Lung microvascular endothelial cell (primary cell): Measurements from ENCODE around the gene DACH1. TPM values are rescaled to one million over a fixed set of nuclear protein-coding genes. Genes with fewer than 3 reads are reported as not detected.

ENCODE experiments used
- DNase-seq, 2 donors: peaks; one replicate each; pipeline versions ENCODE4 v3.0.0 to v3.0.0-alpha.2; 2010; ENCODE audit warnings: low read depth in 2 of 2
- total RNA-seq: library from RNA; depleted of rRNA; stranded (reverse); fragments of >200 nt; gene quantifications from 2 replicates; pipeline ENCODE4 v1.2.1, GENCODE V29; 2014

The DACH1 gene
- total RNA-seq, 1 donor from 2014 or later: 0.20 TPM

DNA sequence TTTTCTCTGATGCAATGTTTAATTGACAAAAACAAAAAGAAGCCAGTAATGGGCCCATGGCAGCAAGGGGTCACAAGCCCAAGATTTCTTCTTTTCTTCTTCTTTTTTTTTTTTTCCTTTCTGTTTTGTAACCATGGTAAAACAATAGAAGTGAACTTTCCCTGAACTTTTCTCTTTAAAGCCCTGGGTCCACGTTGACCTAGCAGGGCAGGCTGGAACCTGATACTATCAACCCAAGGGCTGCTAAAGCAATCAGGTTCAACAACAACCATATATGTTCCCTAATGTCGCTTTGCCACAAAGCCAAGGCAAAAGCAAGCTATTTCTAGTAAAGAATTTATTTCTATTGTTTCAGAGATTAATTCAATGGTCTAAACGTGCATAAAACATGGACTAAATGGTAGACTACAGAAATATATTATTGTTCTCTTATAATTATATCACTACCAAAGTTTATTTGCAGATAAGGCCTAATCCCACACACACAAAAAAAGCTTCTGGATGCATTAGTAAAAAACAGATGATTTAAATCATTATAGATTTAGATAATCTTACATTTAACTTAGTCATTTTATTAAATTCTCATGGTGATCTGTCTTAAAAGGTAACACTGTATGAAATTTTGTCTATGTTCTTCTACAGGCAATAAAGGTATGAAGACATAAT, 153.9 kb downstream of the DACH1 start:
- DNase-seq: peak in 1 of 2 donors; percentile 36

DNA sequence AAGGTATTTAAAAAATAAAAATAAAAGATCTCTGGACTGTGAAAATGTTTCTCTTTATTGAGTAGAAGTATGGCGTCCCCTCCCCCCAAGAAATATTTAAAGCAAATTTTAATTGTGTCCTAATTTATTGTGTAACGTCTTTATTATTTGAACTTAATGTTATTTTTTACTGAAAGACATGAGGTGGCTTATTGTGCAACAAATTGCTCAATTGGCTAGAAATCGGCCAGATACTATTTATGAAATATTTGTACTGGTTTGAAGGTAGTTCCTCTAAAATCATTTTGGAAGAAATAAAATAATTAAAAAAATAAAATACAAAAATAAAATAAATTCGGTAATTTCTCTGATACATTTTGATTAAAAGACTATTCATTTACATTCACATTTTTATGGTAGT, 162.3 kb downstream of the DACH1 start:
- DNase-seq: no peak

DNA sequence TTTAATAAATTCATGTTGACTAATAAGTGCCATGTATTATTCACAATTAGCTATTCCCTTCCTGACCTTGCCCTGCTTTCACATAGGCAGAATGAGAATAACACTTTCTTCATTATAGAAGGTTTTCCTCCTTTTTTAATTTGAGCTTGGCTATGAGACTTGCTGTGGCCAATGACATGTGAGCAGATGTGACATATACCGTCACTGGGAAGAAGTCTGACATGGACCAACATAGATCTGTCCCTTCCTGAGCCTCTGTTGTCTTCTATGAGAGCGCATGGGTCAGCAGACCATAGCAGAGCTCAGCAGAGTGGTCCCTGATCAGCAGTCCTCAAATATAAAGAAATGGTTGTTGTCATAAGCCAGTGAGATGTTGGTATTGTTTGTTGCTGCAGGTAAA, 163.9 kb downstream of the DACH1 start:
- no peak for DNase-seq

DNA sequence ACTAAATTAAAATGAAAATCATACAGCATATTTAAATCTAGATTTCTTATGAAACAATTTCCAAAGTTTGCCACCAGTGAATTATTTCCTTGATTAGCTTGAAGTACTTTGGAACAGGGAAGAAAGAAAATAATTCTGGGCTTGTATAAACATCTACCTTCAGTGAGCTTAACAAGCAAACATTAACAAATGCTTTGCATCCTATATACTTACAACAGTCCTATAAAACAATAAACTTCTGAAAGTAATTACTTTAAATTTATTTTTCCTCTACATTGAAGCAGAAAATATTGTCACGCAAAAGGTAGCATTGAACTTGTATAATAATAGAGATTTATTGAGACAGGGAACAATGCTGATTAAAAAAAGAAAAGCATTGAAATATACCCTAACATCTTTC, 164.8 kb downstream of the DACH1 start:
- DNase-seq: no peak

DNA sequence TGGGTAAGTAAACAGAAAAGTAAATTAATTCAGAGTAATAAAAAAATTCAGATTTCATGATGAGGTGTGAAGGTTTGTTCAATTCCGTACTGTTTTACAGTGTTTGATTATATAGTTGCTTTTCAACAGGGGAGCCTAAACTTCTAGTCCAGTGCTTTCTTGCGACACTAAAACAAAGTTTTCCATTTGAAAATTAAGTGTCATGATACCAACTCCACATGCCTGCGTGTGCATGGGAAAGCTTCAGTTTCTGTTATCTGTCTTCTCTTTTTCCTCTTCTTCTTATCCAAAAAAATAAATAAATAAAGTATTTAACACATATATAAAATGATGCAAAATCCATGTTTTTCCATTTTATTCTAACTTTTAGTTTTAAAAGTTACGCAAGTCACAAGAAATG, 165.3 kb downstream of the DACH1 start:
- no peak for DNase-seq

DNA sequence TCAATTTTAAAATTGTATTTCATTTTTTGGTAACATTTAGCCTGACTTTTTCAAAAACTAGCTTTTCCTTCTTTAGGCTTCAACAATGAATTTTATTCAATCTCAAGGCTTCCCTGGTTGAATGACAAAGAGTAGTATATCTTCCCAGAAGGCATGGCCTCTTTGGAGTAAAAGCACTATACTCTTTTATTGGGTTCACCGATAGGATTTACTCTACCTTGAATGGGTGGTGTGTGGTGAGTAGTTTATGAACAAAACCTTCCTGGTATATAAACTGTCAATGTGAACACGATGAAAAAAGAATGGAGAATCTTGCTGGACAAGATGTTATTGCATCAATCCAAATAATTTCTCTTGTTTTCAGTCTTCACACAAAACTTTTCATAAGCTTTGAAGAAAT, 167.7 kb downstream of the DACH1 start:
- DNase-seq: no peak

DNA sequence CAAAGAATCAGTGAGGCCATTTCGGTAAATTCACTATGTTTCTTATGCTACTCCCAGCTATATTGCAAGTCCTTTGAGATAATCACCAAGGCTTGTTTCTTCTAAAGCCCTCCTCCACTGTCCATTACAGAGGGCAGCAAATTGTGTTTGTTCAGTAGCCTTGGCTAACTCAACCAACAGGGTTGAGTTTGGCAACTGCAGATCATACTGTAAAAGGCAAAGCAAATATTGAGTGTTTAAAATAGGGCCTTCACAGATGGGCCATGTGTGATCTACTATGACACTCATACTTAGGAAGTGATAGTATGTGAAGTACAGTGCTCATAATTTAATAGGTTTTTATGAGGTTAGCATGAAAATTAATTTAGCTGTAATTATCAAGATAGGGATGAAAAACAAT, 171.3 kb downstream of the DACH1 start:
- no peak for DNase-seq

DNA sequence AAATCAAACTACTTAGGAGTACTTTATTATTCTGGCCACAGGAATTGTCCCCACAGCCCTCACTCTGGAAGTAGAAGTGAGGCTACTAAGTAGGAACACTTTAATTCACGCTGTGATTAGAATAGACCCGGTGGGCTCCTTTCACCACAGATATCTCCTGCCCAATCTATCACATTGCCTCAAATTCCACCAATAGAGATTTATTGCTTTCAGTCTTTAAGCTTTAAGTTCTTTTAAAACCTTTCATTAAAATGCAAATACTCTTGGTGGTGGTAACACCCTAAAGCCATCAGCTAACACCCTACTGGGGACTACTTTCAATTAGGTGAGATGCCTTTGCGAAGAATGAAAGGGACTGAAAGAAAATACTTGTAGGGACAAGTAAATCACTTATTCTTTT, 181.9 kb downstream of the DACH1 start:
- no peak for DNase-seq

DNA sequence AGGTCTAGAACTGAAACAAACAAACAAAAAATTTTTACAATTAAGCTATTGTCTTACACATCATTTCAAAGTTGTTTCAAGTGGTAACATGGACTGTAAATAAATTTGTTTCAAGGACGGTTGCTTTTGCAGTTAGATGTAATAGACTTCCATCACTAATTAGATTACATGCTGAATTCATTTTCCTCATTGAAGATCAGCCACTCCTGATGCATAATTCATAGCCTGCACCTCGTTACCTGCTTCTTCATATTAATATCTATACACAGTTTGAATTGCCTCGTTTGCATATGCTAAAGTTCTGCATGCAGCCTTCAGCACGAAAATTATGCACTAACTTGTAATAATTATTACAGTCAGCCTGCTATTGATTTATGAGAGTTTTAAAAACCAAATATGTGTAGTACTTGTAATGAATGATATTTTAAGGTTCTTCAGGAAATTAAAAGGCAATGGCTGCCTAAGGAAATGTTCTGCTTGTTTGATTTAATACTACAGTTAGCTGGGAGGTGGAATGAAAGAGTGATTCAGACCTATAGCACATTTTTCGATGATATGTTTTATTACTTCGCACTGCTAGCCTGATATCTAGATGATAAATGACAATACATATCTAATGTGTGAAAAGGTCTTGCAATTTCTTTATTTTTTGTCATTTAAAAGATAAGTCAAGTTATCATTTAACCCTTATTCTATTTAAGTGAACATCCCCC, 184.9 kb downstream of the DACH1 start:
- no peak for DNase-seq

DNA sequence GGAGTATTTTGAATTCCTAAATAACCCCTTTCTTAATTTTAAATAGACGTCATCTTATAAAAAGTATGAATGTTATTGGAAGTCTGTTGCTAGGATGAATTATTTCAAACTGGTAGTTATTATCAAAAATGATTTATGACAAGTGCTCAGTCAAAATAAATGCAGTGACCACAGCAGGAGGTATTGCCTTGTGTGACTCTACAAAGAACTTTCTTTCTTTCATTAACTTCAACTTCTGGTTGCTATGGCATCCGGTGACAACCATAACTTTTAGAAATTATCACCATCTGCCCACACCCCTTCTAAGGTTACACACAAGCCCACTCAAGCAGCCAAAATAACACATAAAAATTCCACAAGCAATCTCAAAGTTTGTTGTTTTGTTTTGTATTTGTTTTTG, 189.9 kb downstream of the DACH1 start:
- DNase-seq: no peak

DNA sequence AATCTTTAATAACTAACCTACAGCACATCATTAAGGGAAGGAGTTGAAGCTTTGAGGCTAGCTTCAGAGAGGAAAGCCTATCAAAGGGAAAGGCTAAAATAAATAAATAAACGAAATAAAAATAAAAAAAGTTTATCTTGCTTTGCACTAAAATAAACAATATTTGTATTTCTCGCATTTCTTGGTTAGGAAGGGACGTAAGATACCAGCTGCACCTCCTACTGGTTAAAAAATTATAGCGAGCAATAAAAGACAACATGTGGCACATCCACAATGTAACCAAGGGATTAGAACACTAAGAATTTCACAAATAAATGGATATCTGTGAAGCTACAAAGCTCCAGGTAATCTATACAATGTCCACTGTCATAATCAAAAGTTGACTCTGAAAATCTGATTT, 194.5 kb downstream of the DACH1 start:
- DNase-seq: peak in 1 of 2 donors; percentile 46

DNA sequence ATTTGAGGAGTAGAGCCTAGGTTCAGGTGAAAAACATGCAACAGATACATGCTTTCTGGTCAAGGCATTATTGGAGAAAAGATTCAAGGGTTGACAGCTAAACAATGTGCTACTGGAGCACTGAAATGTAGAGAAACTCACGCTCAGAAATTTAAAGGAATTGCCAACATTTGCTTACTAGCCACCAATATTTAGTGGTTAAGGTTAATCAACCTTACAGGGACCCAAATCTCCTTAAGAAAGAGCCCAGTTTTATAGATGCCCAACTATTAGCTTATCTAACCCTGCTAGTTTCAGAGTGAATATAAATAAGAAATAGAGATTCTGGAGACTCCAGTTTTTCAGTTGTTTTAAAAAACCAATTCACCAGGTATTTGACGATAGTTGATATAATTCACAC, 203.6 kb downstream of the DACH1 start:
- DNase-seq: no peak

DNA sequence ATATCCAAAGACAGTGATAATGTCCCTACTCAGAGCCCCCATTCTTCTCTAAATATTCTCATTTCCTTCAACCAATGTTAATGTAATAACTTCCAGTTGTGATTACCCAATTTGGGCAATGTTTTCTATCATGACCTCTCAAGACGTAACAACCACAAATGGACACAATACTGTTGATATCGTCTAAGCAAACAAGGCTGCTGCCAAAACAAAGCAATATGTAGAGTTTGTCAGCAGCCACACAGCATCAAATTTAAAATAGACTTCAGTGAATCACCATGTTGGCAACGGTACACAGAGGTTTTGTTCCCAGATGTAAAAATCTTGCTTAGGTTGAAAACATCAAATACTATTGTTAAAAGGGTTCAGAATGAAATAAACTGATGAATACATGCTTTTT, 205.1 kb downstream of the DACH1 start:
- peak in 1 of 2 donors; percentile 86 for DNase-seq

DNA sequence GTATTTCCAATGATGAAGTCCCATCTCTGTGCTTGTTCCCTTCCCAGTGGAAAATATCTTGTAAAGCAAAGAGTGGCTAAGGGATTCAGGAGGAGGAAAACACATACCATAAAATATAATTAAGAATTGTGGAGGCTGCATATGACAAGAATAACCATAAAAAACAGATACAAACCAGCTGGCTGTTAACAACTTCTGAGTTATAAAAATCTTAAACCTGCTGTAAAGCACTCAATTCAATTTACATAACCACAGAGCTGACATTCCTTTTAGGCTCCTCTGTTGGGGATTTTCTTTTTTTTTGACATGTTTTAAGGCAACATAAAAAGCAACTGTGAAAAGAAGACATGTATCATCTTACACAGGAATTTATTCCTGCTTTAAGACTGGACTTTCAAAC, 207.6 kb downstream of the DACH1 start:
- DNase-seq: no peak

DNA sequence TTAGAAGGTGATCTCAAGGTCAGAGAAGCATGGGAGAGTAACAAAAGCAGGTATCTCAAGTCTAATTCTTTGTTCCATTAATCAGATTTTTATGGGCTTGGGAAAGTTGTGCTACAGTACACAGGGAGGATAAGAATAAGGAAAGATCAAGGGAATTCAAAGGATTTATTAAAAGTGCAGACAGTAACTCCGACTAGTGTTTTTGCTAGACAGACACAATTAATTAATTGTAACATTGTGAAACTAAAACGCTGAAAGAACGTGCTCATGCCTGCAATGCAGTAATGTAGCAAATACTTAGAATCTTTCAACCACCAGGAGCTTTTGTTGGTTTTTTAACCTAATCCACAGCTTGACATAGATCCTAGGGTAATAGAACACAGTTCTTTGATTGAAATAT, 221.5 kb downstream of the DACH1 start:
- no peak for DNase-seq

DNA sequence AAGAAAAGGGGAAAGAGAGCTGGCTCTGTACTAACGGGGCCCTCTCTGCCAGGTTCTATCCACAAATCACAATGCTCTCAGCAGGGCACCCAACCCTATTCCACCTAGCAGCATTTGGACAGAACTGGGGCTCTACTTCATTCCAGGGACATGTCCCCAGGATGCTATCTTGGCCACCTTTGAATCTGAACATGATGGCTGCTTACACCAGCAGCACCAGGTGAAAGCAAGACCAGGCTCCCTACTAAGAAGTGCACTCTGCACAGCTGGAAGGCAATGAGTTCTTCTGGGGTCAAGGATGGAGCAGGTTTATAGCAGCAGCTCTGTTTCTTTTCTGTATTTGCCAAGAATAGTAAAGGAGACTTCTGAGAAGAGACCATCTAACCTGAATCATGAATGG, 222.4 kb downstream of the DACH1 start:
- DNase-seq: no peak

DNA sequence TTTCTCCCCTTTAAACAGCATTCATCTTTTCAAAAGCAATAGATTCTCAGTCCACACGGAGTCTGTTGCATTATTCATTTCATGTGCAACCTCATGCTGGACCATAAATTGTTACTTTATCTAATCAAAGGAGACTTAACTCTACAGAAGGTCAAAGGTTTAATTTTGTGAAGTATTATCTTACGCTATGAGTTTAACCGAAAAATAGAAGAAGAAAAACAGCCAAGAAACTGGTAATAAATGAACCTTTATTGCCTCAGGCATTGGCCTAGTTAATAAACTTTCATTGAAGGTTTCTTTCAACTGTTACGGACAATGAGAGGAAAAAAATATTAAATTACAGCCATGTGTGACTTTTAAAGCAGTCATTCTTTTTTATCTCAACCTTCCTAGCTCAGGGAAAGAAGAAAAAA, 223.6 kb downstream of the DACH1 start:
- DNase-seq: no peak

DNA sequence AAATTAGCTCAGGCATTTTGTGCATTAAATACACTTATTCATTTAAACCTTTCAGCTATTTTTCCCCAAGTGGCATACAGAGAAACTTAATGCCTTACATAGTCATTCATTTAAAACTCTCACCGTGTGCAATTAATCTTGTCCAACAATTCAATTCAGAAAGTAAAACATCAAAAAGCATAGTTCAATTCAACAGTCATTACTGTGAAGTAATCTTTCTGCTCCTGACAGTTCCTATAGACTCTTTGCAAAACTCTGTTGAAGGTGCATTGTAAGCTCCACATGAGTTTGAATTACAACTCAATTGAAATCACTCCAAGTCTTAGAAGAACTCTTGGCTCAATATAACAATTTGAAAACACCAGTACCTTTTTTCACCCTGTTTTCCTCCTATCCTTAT, 228.3 kb downstream of the DACH1 start:
- no peak for DNase-seq

DNA sequence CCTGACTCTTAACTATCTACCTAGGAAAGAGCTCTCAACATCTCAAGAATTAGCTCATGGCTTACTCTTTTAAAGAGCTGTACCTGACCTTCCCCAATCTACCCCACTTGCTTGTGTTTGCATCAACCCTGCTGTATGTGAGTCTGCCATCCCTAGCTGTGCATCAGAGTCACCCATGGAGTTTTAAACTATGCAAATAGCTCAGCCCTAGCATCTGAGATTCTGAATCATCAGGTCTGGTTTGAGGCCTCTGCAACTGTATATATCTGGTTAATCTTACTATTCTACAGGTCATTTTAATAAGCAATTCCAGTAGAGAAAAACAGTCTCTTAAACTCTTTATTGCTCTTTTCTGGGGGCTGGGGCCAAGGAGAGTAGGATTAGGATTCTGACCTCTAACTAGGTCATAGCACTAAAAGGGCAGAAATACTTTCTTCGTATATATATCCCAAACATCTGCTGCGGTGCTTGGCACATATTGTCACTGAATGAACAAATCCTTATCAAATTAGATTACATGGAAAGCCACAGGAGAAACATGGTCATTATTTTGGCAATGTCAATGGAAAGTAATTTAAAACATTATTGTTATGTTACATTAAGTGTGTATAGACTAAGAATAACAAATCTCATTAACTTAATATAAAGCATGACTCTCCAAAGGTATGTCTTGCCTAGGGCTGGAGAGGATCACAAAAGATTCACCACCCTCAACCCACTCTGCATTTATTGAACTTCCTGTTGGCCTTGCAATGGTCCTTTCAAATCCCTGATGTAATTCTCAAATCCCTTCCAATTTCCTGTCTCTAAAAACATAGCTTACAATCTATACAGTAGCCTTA, 232.2 kb downstream of the DACH1 start:
- DNase-seq: no peak

DNA sequence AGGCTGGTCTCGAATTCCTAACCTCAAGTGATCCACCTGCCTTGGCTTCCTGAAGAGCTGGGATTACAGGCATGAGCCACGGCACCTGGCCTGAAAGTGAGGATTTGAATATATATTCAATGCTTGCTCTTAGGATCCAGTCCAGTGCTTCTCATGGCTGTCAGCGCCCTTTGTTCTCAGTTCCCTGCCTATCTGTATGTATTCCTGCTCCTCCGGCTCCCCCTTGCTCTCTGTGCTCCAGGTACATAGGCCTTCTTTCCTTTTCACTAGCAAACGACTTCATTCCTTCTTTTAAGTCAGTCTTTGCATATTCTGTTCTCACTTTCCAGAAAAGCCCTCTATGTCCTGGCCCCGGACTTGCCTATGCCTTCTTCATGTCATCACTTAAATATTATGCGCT, 232.8 kb downstream of the DACH1 start:
- DNase-seq: no peak

DNA sequence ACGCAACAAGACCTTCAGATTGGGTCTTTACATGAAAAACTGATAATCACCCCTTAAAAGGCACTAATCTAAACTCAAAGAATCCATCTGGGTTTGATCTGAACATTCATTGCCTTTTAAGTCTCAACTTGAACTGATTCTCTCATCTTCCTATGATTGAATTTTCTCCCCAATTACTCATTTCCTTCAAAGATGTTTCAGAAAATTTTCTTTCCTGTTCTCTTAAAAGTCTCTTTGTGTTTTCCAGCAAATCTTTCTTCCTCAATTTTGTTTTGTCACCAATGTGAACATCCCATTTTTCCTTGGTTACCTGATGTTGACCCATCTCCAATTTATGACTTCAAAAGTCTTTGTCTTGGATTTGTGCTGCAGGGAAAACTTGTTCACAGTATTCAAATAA, 234.3 kb downstream of the DACH1 start:
- DNase-seq: peak in 1 of 2 donors; percentile 81

DNA sequence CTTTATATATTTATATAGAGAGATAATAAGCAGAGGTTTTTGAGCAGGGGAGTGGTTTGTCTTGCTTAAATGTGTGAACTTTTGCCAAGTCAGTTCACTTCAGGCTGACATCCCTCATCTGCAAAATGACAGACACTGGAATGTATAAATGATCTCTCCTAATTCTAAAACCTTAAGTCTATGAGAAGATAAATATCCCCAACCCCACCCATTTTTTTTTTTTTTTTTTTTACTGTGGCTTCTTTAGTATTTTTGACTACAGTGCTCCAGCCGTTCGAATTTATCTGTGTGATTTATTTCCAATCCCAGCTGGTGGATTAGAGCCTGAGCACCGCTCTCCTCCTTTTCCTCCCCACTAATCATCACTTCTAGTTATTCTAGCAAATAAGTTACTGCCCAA, 234.8 kb downstream of the DACH1 start:
- DNase-seq: no peak

DNA sequence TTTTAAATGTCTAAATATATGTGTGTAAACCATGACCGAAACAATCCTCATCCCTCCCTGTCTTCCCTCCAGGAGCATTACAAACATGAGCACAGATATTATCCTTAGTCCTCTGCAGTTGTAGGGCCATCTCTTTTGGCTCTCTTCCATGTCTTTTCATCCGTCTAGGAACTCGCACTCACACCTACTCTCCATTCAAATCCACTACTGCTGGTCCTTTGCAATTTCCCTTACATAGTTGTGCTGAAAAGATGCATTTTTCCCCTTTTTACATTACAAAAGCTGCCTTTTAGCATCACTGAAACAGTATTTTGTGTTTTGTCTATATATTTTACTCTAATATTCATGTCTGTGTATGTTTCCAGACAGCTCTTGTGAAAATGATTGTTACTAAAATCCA, 237.8 kb downstream of the DACH1 start:
- DNase-seq: no peak
